ENCODE data around the gene CDK6. TPM values are rescaled to one million over a fixed set of nuclear protein-coding genes. Genes with fewer than 3 reads are reported as not detected.
A peak's percentile ranks its signal among the peaks of the same experiment; 100 is the strongest.

The CDK6 gene
- total and polyA plus RNA-seq, 10 of the 15 experiments (the other 5 are each of a cell fraction or from before 2014, with no cell fraction given), result 8.0 to 118 (median 45.8) TPM

- CTCF ChIA-PET, result interaction anchor here (0.6 to 1.6 kb wide), 3 partner anchors 20 to 372 kb away, joined by 3 to 5 read pairs (median 4); no protein-coding TSS in a partner anchor
- TF ChIP-seq MEF2B (IDR thresholded peaks at IDR 0.05; ENCODE audit: partially characterized antibody, poor library complexity, severe bottlenecking), result no peak
- TF ChIP-seq USF1 (IDR thresholded peaks at IDR 0.05; ENCODE audit: borderline replicate concordance, extremely low read length, insufficient read depth, low read depth, low read length), result no peak
These were observed 20.1 kb upstream of the CDK6 start for GRCh38 chr7:92856436-92856835.

GRCh38 chr7:92854501-92855238, 18.3 kb upstream of the CDK6 start:
- DNase-seq (ENCODE audit: low read depth, low spot score), result no peak
- intact Hi-C loops (cut with micrococcal nuclease; ENCODE audit: unreplicated experiment) (no loop called here), in situ Hi-C loops (cut with MboI) (no loop called here)
- BruUV-seq (replicated peaks), result no TSS peak
- peak; percentile 82 for FAIRE-seq
- RAD21 ChIA-PET (ENCODE audit: unreplicated experiment), result interaction anchor here (0.9 to 1.5 kb wide), 2 partner anchors 17 to 31 kb away, joined by 3 read pairs; no protein-coding TSS in a partner anchor
- no peaks in the 10 kb centered on the region for H4K20me1 ChIP-seq (ENCODE audit: control insufficient read depth, insufficient read depth)
- no peaks in the 10 kb centered on the region for H3K27me3 ChIP-seq (replicated peaks in 1 of 2; ENCODE audit: control insufficient read depth in 2 of 2, insufficient read depth in 2 of 2, low read length in 1 of 2)
- POLR2A ChIA-PET, result no interaction called here
- H2AFZ ChIP-seq (ENCODE audit: control insufficient read depth, low read depth, low read length), result no peak overlapping the region
- no peaks in the 10 kb centered on the region for H3K36me3 ChIP-seq (ENCODE audit: control insufficient read depth in 2 of 2, insufficient read depth in 2 of 2, low read length in 1 of 2)
- CTCF ChIA-PET, result interaction anchor here (0.7 to 1.4 kb wide), 4 partner anchors 19 to 393 kb away, joined by 3 to 4 read pairs (median 3); no protein-coding TSS in a partner anchor
- no peak overlapping the region for H3K27ac ChIP-seq (ENCODE audit: control insufficient read depth, insufficient read depth)
- H3K4me3 ChIP-seq, result no peak overlapping the region
- 55% methylated on average over 5 of the region's 5 CpGs for WGBS (ENCODE audit: insufficient coverage, insufficient replicate concordance, low lambda C conversion rate, missing lambda C conversion rate)
- H3K9ac ChIP-seq (ENCODE audit: control insufficient read depth, insufficient read depth, low read length), result no peak overlapping the region
- H3K4me2 ChIP-seq (ENCODE audit: control insufficient read depth, insufficient read depth), result no peak overlapping the region
- peak; percentile 96 for ATAC-seq
- SMC1A ChIA-PET (ENCODE audit: uncharacterized antibody, unreplicated experiment), result interaction anchor here (0.9 to 1.5 kb wide), 4 partner anchors 12 to 37 kb away, joined by 3 to 5 read pairs (median 4); no protein-coding TSS in a partner anchor
- H3K79me2 ChIP-seq (ENCODE audit: control insufficient read depth, insufficient read depth, low read length), result no peaks in the 10 kb centered on the region
- no peaks in the 10 kb centered on the region for H3K4me1 ChIP-seq (ENCODE audit: control insufficient read depth, insufficient read depth, low read length)
- no peaks in the 10 kb centered on the region for H3K9me3 ChIP-seq (replicated peaks; ENCODE audit: control insufficient read depth, insufficient read depth, low read length)
- peak; percentile 60; the same call in 1 of the 2 replicates for TF ChIP-seq BCL11A (IDR thresholded peaks at IDR 0.05; ENCODE audit: low read depth, low read length)
- TF ChIP-seq USF1 (IDR thresholded peaks at IDR 0.05; ENCODE audit: borderline replicate concordance, extremely low read length, insufficient read depth, low read depth, low read length), result no peak
- TF ChIP-seq ZNF384 (IDR thresholded peaks at IDR 0.05; ENCODE audit: borderline replicate concordance, low read depth, low read length), result no peak
- TF ChIP-seq RUNX3 (IDR thresholded peaks at IDR 0.05; ENCODE audit: low read length), result peak; percentile 96
- no peak for TF ChIP-seq POLR2AphosphoS5 (IDR thresholded peaks at IDR 0.05; ENCODE audit: low read length)
- peak; percentile 46 to 59; a peak in 2 of 4 replicates for TF ChIP-seq EP300 (IDR thresholded peaks at IDR 0.05; ENCODE audit: borderline replicate concordance in 1 of 2, control insufficient read depth in 1 of 2, low read depth in 2 of 2, low read length in 2 of 2)
- TF ChIP-seq MEF2A (IDR thresholded peaks at IDR 0.05; ENCODE audit: insufficient read depth, low read depth, low read length), result no peak
- 0 out of 2 replicates have a peak, but pooled peaks have one; percentile 23 for TF ChIP-seq MTA2 (IDR thresholded peaks at IDR 0.05; ENCODE audit: low read depth)
- peak in 1 of 2 experiments; percentile 35; a peak in 1 of 4 replicates for TF ChIP-seq CEBPB (IDR thresholded peaks at IDR 0.05; ENCODE audit: borderline replicate concordance in 1 of 2, low read depth in 2 of 2, low read length in 2 of 2)
- peak; percentile 31; the same call in 1 of the 2 replicates for TF ChIP-seq GABPA (IDR thresholded peaks at IDR 0.05; ENCODE audit: low read depth)
- peak; percentile 27 to 42; a peak in 3 of 4 replicates for TF ChIP-seq IKZF2 (IDR thresholded peaks at IDR 0.05)
- peak; percentile 86; the same call in 1 of the 2 replicates for TF ChIP-seq FOXM1 (IDR thresholded peaks at IDR 0.05; ENCODE audit: low read depth, low read length)

More at GRCh38 chr7:92856436-92856835, 20.1 kb upstream of the CDK6 start:
- Histone ChIP-seq H3K4me3 (no peak overlapping the region), H3K36me3 (ENCODE audit: control insufficient read depth in 2 of 2, insufficient read depth in 2 of 2, low read length in 1 of 2) (no peaks in the 10 kb centered on the region), H3K79me2 (ENCODE audit: control insufficient read depth, insufficient read depth, low read length) (no peaks in the 10 kb centered on the region), H4K20me1 (ENCODE audit: control insufficient read depth, insufficient read depth) (no peaks in the 10 kb centered on the region), H3K4me1 (ENCODE audit: control insufficient read depth, insufficient read depth, low read length) (no peaks in the 10 kb centered on the region), H3K9me3 (replicated peaks; ENCODE audit: control insufficient read depth, insufficient read depth, low read length) (no peaks in the 10 kb centered on the region), H3K27me3 (replicated peaks in 1 of 2; ENCODE audit: control insufficient read depth in 2 of 2, insufficient read depth in 2 of 2, low read length in 1 of 2) (no peaks in the 10 kb centered on the region), H3K4me2 (ENCODE audit: control insufficient read depth, insufficient read depth) (no peak overlapping the region), H2AFZ (ENCODE audit: control insufficient read depth, low read depth, low read length) (no peak overlapping the region), H3K9ac (ENCODE audit: control insufficient read depth, insufficient read depth, low read length) (no peak overlapping the region), H3K27ac (ENCODE audit: control insufficient read depth, insufficient read depth) (no peak overlapping the region)
- POLR2A ChIA-PET, result no interaction called here
- 96% methylated on average over 2 of the region's 2 CpGs for whole genome bisulfite sequencing (ENCODE audit: insufficient coverage, insufficient replicate concordance, low lambda C conversion rate, missing lambda C conversion rate)
- BruUV-seq (replicated peaks), result no TSS peak
- FAIRE-seq, result no peak
- intact Hi-C loops (cut with micrococcal nuclease; ENCODE audit: unreplicated experiment), result no loop called here
- DNase-seq (ENCODE audit: low read depth, low spot score), result no peak
- RAD21 ChIA-PET (ENCODE audit: unreplicated experiment), result no interaction called here
- in situ Hi-C loops (cut with MboI), result no loop called here
- ATAC-seq, result no peak
- SMC1A ChIA-PET (ENCODE audit: uncharacterized antibody, unreplicated experiment), result interaction anchor here (1.1 to 1.2 kb wide), 2 partner anchors 19 to 182 kb away, joined by 3 read pairs; no protein-coding TSS in a partner anchor

Data from GM12878 (cell line).